HCT116 (cell line): ENCODE results near the gene CHST5.

Experiments
- CBX3 ChIP-seq: IDR thresholded peaks from 2 replicates; pipeline ENCODE4 v1.6.1; 2012; ENCODE audit warnings: low read depth
- CTCF ChIP-seq, 3 experiments: fragments of 200-600 bp in 1 of 3; sonication (generic) in 1 of 3; IDR thresholded peaks in 2 of 3; conservative IDR thresholded peaks in 1 of 3; 2 replicates each; pipeline ENCODE4 v1.5.1; 2012 to 2017; ENCODE audit warnings: low read depth in 2 of 3, low read length in 2 of 3, antibody characterized with exemption in 1 of 3, borderline replicate concordance in 1 of 3, control low read depth in 1 of 3, mild to moderate bottlenecking in 1 of 3, mixed read lengths in 1 of 3, mixed run types in 1 of 3, moderate library complexity in 1 of 3; ENCODE audit not compliant: insufficient read depth in 1 of 3
- EGR1 ChIP-seq: IDR thresholded peaks from 2 replicates; pipeline ENCODE4 v1.6.1; 2012; ENCODE audit warnings: low read depth
- EZH2 ChIP-seq: fragments of 200-600 bp; sonication (generic); IDR thresholded peaks from 2 replicates; pipeline ENCODE4 v1.6.1; 2017; ENCODE audit warnings: antibody characterized with exemption, mixed run types
- EZH2phosphoT487 ChIP-seq: fragments of 200-600 bp; IDR thresholded peaks from 2 replicates; pipeline ENCODE4 v1.6.1; 2018; ENCODE audit warnings: antibody characterized with exemption, borderline replicate concordance
- MAX ChIP-seq: IDR thresholded peaks from 2 replicates; pipeline ENCODE4 v1.6.1; 2012
- POLR2A ChIP-seq: IDR thresholded peaks from 2 replicates; pipeline ENCODE4 v1.7.0; 2011; ENCODE audit warnings: borderline replicate concordance; ENCODE audit not compliant: insufficient read depth, insufficient read length; ENCODE audit errors: extremely low read depth
- POLR2AphosphoS5 ChIP-seq: IDR thresholded peaks from 2 replicates; pipeline ENCODE4 v1.6.1; 2011; ENCODE audit warnings: mild to moderate bottlenecking, low read depth, low read length, moderate library complexity
- RAD21 ChIP-seq: IDR thresholded peaks from 2 replicates; pipeline ENCODE4 v1.6.1; 2012; ENCODE audit warnings: low read depth, mild to moderate bottlenecking
- REST ChIP-seq: IDR thresholded peaks from 2 replicates; pipeline ENCODE4 v1.6.1; 2012; ENCODE audit warnings: low read depth
- SIN3A ChIP-seq: IDR thresholded peaks from 2 replicates; pipeline ENCODE4 v1.6.1; 2012; ENCODE audit warnings: low read depth
- SP1 ChIP-seq: IDR thresholded peaks from 2 replicates; pipeline ENCODE4 v1.6.1; 2012; ENCODE audit warnings: low read depth
- TCF7L2 ChIP-seq: IDR thresholded peaks from 2 replicates; pipeline ENCODE4 v1.7.0; 2011; ENCODE audit warnings: borderline replicate concordance, inconsistent platforms; ENCODE audit not compliant: insufficient read depth, insufficient read length; ENCODE audit errors: extremely low read depth
- ZBTB33 ChIP-seq: IDR thresholded peaks from 2 replicates; pipeline ENCODE4 v1.6.1; 2011; ENCODE audit warnings: mild to moderate bottlenecking, low read length, moderate library complexity; ENCODE audit not compliant: insufficient replicate concordance; ENCODE audit errors: extremely low read depth

- TF ChIP-seq ZBTB33 (no peak), SP1 (no peak), REST (no peak), POLR2AphosphoS5 (no peak), CTCF (IDR thresholded peaks at IDR 0.05 in 2 of 3, conservative IDR thresholded peaks at IDR 0.05 in 1 of 3; ENCODE audit: borderline replicate concordance in 1 of 3, insufficient read depth in 1 of 3, low read depth in 2 of 3, low read length in 2 of 3) (no peak), EGR1 (no peak), CBX3 (no peak), EZH2phosphoT487 (no peak), MAX (no peak), TCF7L2 (no peak), POLR2A (no peak), EZH2 (no peak), SIN3A (no peak), RAD21 (no peak)
These were observed 16.7 kb downstream of the CHST5 start for GRCh38 chr16:75519175-75519574.
